Measurements from ENCODE around the gene MPC1. TPM values are rescaled to one million over a fixed set of nuclear protein-coding genes. Genes with fewer than 3 reads are reported as not detected.
"Not testable (repeated sequence)": the region's sequence is repeated elsewhere in the genome, so short reads cannot be mapped to it uniquely, and the experiment has no call there.

MPC1 gene
- total RNA-seq, 1 donor from 2014 or later = 12.3 TPM

- DNase-seq (ENCODE audit: low read depth) = not testable (repeated sequence)
These were observed 37.1 kb downstream of the MPC1 start for GRCh38 chr6:166345672-166346071.

DNA sequence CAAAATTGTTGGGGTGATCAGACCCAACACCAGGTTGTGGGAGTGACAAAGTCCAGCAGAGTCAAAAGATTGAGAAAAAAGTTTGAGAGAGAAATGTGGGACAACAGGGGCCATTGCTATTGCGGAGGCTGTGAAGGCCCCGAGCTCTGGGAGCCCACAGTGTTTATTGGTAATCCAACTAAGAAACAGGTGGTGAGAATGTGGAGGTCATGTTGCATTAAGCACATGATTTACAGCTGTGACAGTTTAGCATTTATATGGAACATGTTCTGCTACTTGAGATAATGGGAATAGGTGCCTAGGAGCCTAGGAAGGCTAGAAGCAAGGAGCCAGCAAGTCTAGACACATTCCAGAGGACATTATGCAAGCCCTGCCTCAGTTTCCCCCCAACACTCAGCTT lies 37.8 kb downstream of the MPC1 start:
- not testable (repeated sequence) for DNase-seq (ENCODE audit: low read depth)

GRCh38 chr6:166344240-166344639 lies 38.5 kb downstream of the MPC1 start:
- no peak for DNase-seq (ENCODE audit: low read depth)

GRCh38 chr6:166343150-166343487 lies 39.6 kb downstream of the MPC1 start:
- no peak for DNase-seq (ENCODE audit: low read depth)

DNA sequence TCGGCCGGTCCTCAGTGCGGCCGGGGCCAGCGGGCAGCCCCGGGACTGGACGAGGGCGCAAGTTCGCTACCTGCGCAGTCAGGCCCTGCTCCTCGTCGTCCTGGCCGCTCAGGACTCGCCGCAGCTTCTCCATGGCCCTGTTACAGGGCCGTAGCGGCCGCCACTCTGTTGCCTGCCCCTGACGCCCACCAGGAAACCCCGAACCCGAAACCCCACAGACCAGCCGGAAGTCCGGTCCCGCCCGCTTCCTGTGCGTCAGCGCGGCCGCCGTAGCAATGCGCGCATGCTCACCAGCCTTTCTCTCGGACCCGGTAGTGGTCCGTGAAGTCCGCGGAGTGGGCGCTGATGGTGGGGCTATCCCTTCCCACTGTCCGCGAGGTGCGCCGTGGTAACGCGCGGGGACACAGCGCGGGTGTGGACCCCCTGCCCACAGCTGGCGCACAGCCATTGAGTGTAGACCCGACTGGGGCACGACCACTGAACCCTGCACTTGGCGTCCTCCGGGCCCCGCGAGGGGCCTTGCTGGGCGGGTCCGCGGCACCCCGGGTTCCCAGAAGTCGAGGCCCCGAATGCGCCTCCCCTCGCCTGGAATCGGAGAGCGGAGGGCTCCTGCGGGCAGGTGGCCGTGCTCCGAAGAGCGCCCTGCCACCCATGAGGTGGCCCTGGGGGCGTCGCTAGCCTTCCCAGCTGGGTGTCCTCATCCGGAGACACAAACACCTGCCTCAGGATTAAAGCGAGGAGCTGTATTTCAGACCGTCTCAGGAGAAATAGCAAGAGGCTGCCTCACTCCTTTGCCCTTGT lies 40.2 kb downstream of the MPC1 start, which contains the start of gene SFT2D1:
Gene SFT2D1 (minus strand): TSS at position 197 of the 801 bp plus-strand sequence. CDS start 64 bp downstream, at position 133.
- peak; percentile 55 for DNase-seq (ENCODE audit: low read depth)

- no peak for DNase-seq (ENCODE audit: low read depth)
These were observed 40.8 kb downstream of the MPC1 start for GRCh38 chr6:166341977-166342348.

- DNase-seq (ENCODE audit: low read depth) = no peak
These were observed 41.3 kb downstream of the MPC1 start for GRCh38 chr6:166341464-166341863.

DNA sequence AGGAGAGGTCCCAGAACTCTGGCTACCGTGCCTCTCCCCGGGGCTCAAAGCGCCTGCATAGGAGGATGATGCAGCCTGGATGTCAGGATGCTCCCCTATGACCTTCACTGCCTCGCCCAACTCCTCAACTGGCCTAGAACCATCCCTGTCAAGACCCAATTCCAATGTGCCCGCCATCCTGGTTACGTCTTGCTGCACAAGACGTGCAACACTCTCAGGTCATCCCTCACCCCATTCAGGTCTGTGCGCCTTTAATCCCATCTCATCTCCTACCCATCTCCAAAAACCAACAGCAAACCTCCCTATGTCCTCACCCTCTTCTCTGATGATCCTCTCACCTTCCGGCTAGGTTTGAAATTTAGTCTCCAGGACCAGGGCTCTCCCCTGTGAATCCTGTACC lies 43.9 kb downstream of the MPC1 start:
- no peak for DNase-seq (ENCODE audit: low read depth)

DNA sequence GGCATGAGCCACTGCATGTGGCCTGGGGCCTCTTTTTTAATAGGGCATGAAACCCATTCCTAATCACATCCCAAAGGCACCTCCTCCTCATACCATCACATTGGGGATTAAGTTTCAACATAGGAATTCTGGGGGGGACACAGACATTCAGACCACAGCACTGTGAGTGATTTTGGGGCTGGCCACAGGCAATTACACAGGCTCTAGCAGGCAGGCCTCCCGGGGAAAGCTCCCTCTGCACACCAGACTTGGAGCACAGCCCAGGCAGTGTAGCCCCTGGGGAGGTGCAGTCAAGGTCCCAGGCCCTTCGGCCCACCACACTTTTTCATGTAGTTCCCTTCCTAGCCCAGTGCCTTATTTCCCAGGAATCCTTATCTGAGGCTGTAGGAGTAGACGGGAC lies 45.9 kb downstream of the MPC1 start:
- no peak for DNase-seq (ENCODE audit: low read depth)

GRCh38 chr6:166335378-166336302 lies 47.1 kb downstream of the MPC1 start:
- DNase-seq (ENCODE audit: low read depth) = no peak

DNA sequence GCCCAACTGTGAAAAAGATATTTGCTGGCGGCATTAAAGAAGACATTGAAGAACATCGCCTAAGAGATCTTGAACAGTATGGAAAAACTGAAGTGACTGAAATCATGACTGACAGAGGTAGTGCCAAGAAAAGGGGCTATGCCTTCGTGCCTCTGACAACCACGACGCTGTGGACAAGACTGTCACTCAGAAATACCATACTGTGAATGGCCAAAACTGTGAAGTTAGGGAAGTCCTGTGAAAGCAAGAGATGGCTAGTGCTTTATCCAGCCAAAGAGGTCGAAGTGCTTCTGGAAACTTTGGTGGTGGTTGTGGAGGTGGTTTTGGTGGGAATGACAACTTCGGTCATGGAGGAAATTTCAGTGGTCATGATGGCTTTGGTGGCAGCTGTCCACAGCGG lies 47.9 kb downstream of the MPC1 start:
- DNase-seq (ENCODE audit: low read depth) = no peak

- DNase-seq (ENCODE audit: low read depth) = no peak
These were observed 49.4 kb downstream of the MPC1 start for GRCh38 chr6:166333172-166333995.

DNA sequence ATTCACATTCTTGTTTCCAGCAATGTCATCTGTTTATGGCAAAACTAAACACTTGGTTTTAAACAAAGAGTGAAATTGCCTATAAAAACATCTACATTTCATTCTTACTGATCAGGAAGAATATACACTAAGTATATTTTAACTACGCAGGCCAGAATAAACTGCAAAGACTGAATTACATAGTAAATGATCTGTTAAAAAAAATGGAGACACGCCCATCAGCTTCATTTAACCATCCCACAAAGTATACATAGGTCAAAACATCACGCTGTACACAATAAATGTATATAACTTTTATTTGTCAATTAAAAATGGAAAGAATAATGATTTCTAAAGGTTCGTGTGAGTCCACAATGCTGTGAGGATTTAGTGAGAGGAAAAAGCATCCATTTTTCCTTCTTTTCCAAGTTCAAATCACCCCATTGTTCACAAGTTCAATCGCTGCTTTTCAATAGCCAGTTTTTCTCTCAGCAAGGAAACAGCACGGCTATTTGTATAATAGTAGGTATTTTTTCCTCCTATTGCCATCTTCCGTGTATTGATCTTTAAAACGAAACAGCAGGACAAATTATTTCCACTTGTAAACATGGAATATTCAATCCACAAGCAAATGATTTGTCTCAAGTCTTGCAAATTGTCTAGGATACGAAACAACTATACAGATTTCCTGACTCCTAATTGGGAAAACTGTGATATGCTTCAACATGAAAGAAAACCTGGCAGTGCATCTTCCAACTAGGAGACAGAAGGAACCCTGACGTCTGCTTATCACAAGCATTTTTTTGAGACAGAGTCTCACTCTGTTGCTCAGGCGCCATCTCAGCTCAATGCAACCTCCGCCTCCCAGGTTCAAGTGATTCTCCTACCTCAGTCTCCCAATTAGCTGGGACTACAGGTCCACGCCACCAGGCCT lies 51.0 kb downstream of the MPC1 start:
- DNase-seq (ENCODE audit: low read depth) = no peak

DNA sequence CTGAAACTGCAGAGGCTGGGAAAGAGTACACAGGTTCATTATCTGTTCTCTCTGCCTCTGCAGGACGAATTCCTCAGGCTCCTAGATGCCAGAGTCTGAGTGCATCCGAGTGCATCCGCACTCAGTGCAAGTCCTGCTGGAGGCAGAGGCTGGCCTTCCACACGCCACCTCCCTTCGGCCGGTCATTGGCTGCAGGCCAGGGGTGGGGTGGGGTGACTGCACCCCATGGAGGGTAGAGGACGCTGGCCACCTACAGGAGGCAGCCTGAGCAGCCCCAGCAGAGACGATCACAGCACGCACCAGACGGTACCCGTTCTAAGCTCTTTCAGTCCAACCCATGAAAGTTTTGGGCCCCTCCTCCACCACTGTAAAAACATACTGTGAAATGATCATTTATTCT lies 52.1 kb downstream of the MPC1 start:
- DNase-seq (ENCODE audit: low read depth) = peak; percentile 64

GRCh38 chr6:166325383-166326042 lies 57.2 kb downstream of the MPC1 start:
- no peak for DNase-seq (ENCODE audit: low read depth)

DNA sequence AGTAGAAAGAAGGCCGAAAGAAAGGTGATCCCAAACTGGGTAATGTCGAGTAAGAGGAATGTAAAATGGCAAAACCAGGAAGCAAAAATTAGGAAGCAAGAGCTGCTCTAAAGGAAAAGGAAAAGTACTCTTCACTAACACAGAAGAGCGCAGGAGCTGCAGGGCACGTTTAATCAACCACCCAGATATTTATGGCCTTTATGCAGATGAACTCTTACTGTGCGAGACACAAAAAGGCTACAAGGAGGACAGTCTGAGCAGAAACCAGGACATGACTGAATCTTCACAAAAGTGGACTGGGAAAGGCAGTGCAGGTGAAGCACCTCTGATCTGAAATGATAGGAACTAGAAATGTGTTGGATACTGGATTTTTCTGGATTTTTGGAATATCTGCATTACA lies 59.3 kb downstream of the MPC1 start:
- DNase-seq (ENCODE audit: low read depth) = no peak

DNA sequence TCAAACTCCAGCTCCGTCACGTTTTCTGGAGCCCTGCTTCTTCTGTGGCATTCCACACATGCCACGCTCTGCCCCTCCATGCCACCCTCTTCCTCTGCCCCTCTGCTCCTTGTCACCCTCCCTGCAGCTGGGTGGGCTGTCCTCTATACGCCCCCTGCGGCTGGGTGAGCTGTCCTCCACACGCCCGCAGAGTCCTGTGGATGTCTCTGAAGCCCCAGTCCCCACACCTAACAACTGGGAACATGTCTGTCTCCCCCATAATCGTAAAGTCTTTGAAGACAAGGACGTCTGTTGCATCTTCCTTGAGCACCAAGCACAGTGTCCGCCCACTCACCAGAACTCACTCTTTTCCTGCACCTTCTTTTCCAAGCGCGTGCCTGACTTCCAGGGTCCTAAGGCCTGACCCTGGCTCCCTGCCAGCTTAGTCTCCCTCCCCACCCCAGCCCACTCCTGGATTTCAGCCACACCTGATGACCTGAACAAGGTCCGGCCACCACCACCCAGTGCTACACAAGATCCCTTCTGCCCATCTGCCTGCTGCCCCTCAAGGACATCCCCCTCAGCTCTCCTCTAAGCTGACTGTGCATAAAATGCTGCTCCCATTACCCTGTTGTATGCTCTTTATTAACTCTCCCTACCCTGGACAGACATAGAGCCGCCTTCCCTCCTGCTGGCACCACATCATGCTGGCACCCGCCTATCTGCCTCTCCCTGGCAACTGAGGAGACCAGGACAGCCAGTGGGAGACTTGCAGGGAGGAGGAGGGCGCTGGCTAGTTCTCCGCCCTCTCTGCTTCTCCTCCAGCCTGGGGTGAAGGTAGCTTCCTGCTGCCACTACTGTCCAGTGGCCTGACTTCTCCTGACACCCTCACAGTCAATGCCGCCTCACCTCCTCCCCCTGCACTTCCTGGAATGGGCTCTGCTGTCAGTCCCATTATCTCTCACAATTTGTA lies 63.8 kb downstream of the MPC1 start:
- no peak for DNase-seq (ENCODE audit: low read depth)

GRCh38 chr6:166318227-166318626 lies 64.5 kb downstream of the MPC1 start:
- DNase-seq (ENCODE audit: low read depth) = peak; percentile 85
